Astrocyte of the hippocampus (primary cell): ENCODE results near the gene RNF225.
"Not testable (repeated sequence)": the region's sequence is repeated elsewhere in the genome, so short reads cannot be mapped to it uniquely, and the experiment has no call there.

Experiments used
- DNase-seq: peaks from one replicate; pipeline ENCODE4 v3.0.0; 2011; ENCODE audit warnings: low read depth, low spot score

The RNF225 gene

DNA sequence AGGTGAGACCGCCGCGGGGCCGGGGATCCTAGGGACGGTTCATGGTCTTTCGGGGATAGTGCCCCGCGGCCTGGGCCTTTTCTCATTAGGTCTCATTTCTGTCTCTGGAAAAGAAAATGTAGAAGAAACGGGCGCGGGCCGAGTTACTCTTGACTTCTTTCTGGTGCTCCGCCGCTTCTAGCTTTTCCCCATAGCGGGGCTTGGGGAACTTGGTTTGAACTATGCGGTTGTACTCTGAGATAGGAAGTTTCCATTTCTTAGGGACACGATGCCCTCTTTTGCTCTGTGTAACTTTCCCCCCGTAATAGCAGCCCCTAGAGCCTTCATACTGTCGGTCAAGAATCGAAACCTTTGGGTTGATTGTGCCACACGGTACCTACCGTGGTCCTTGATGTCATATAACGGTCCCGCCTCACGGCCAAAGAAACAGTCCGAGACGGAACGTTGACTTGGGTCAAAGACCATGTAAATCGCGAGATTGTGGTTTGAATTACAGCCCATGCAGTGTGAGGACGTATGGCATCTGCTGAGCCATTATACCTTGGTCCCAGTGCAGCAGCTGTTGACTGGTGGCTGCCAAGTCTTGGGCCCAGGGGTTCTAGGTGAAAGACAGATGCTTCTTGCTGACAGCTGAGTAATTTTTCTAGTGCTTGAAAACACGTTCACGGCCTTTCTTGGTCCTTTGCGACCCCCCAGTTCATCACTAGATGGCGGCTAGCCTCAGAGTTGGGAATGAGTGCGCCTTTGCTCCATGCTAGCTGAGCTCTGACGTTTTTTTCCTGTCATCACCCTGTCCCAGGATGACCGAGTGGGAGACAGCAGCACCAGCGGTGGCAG is 7.9 kb upstream of the RNF225 start:
- no peak for DNase-seq

DNA sequence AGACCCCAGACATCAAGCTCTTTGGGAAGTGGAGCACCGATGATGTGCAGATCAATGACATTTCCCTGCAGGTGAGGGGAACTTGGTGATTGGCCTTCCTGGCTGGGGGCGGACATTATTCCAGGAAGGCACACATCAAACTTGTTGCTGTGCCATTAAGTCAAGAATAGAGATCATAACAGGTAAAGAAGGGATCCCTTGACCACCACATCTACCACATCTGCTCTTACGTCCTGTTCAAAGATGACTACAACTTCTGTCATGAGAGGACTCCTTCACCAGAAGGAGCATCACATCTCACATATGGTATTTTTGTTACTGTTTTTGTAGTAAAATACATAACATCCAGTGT is 7.3 kb upstream of the RNF225 start:
- DNase-seq: no peak

DNA sequence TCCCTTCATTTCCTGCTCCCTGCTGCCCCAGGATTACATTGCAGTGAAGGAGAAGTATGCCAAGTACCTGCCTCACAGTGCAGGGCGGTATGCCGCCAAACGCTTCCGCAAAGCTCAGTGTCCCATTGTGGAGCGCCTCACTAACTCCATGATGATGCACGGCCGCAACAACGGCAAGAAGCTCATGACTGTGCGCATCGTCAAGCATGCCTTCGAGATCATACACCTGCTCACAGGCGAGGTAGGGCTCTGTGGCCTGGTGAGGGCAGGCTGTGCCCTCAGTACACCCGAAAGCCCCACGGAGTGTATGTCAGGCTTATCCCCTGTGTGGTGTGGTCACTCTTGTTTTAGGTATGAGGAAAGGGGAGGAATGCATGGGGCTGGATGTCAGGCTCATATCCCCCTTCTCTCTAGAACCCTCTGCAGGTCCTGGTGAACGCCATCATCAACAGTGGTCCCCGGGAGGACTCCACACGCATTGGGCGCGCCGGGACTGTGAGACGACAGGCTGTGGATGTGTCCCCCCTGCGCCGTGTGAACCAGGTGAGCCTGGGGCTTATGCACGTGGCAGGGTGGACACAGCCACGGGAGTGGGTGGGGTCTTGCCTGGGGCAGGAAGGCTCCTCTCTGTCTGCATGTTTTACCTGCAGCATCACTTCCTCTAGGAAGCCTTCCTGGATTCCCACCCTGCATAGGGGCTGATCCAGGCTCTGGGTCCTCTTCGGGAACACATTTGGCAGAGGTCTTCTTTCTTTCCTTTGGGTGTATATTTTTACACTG is 2.3 kb upstream of the RNF225 start:
- no peak for DNase-seq

DNA sequence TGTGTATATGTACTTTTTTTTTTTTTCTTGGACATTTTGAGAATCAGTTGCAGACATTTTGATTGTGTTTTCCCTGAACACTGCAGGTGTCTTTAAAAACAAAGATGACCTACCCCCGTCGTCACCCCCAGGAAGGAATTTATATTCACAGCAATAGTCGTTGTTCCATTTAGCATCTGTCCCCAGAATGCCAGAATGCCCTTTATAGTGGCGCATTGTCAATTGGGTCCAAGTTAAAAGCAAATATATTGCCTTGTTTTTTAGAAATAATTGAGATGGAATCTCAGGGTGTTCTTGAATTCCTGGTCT is 1.8 kb upstream of the RNF225 start:
- no peak for DNase-seq

DNA sequence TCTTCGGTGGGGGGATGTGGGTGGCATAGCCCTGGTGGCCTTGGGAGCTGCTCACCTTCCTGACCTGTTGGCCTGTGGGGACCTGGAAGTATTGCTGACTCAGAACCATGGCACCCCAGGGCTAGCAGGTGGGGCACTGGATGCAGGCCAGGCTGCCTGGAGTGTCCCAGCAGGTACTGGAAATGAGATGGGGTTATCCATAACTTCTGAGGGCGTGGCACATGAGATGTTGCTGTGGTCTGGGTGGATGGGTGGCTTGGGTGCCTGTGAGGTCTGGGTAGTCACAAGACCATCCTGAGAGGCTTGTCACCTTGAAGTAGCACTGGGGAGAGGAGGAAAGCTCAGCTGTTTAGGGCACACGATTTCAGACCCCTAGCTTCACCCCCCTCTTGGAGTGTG is 636 bp upstream of the RNF225 start:
- no peak for DNase-seq

DNA sequence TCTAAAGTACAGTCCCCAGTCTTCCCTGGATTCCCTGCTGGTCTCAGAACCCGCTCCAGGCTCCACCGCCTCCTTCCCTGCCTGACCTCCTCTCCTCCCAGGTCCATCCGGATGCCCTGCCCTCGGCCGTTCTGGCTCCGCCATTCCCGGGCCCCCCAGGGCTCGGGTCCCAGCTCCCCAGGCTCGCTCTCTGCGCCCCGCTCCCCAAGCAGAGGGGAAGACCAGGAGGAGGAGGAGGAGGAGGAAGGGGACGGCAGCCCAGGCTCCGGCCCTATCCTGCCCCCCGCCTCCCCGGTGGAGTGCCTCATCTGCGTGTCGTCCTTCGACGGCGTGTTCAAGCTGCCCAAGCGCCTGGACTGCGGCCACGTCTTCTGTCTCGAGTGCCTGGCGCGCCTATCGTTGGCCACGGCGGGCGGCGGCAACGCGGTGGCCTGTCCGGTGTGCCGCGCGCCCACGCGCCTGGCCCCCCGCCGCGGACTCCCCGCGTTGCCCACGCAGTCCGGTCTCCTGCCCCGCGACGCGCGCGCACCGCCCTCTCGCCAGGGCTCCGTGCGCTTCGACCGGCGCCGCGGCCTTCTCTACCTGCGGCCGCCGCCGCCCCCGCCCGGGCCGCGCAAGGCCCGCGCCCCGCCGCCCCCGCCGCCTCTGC is 647 bp downstream of the RNF225 start:
- peak; percentile 41 for DNase-seq

DNA sequence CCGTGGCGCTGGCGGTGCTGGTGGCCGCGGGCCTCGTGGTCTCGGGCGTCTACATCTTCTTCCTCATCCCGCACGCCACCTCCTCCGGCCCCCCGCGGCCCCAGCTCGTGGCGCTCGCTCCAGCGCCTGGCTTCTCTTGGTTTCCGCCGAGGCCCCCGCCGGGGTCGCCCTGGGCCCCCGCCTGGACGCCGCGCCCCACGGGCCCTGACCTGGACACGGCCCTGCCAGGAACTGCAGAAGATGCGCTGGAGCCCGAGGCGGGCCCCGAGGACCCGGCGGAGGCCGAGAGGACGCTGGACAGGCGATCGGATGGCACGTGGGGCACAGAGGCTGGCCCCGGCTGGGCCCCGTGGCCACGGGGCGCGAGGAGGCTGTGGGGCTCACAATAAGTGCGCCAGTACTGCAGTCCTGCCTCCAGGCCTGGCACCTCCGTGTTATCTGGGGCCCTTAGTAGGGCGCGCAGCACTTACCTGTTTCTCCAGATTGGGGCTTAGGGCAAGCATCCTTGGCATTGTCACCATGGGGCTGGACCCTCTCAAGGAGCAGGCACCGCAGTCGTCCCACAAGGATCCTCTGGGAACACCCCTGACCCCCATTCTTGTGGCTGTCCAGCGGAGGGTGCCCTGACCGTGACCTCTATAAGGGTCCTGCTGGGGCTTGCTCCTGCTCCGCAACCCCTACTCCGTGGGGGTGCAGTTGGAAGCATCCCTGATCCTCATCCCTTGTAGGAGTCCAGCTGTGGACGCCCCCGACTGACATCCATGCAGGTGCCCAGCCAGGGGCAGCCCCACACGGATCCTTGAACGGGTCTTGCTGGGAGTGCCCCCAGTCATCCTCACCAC is 1.5 kb downstream of the RNF225 start:
- no peak for DNase-seq

DNA sequence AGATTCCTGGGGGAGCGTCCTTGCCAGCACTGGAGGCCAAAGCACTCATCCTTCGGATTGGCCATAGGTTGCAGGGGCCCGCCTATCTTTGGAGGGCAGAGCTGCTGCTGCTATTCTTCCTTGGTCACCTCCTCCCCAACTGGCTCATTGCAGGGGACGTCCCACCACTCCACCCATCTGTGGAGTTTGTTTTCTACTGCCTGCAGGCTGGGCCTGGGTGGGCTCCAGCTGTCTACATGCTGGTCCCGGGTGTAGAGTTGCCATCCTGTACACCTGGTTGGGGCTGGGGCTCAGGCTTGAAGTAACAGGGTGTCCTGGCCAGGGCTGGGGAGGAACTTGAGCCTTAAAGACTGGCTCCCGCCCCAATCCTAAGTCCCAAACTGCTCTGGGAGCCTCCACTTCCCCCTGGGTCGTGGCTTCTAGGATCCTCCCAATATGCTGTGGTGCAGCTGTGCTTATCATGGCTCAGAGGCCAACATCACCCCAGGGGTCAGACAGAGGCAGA is 2.1 kb downstream of the RNF225 start:
- no peak for DNase-seq

DNA sequence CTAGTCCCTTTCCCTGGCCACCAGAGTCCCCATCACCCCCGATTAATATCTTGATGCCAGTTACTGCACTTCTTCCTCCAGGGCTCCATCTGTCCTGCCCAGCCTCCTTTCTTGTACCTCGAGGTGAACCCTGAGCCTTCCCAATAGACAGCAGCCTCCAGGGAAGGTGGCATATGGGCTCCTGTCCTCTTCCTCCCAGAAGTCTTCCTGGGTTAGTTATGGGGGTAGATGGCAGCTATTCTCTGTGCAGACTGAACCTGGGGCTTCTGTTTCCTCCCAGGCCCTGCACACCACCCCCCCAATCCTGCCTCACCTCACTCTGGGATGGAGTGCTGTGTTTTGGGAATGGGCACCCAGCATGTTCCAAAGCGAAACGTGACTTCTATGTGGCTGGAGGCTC is 2.6 kb downstream of the RNF225 start:
- DNase-seq: no peak

DNA sequence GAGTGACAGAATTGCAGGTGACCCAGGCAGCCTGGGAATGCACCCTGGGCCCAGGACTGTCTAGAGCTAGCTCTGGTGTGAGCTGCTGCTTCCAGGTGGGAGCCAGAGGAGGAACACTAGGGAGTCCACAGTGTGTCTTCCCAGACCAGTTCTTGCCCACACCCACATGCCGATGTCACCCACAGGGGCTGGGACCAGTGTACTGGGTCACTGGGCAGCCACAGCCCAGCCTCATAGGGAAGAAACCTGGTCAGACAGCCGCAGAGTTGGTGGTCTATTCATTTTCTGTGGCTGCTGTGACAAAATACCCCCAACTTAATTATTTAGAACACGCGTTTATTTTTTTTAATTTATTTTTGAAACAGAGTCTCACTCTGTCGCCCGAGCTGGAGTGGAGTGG is 3.1 kb downstream of the RNF225 start:
- DNase-seq: no peak

DNA sequence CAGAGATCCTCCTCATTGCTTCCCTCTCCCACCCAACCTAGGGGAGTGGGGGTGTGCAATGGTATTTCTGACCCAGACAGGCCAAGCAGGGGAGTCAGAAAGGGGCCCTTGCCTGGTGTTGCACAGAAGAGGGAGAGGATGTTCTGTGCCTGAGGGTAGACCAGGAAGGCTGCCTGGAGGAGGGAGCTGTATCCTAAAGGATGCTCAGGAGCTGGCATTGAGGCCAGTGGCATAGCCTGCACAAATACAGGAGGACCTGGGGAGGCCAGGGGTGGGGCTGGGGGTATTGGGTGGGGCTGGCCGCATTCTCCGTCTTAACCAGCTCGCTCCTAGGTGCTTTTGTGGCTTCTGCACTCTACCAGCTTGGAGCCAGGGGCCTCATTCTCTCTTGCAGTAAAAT is 4.4 kb downstream of the RNF225 start:
- no peak for DNase-seq

DNA sequence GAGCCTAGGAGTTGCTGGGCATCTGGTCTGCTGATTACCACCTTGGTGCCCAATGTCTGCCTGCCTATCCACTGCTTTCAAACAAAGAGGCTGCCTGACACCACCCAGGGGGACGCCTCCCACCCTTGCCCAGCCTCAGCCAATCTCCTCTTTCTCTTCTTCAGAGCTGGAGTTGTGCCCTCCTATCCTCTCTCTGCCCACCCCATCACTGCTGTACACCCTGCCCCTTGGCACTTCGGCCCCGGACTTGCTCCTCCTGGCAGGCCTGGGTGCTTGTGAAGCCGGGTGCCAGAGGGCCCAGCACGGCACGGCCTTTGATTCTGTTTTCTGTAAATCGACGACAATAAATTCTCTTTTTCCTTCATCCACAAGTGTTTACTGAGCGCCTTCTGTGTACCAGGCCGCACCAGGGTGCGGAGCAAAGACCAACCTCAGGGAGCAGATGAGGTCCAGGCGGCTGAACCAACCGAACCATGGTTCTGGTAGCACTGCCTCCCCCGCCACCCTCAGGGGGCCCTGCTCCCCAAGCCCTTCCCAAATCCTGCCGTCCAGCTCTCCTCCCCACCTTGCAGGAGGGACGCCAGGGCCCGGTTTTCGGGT is 5.0 kb downstream of the RNF225 start:
- peak; percentile 43 for DNase-seq

DNA sequence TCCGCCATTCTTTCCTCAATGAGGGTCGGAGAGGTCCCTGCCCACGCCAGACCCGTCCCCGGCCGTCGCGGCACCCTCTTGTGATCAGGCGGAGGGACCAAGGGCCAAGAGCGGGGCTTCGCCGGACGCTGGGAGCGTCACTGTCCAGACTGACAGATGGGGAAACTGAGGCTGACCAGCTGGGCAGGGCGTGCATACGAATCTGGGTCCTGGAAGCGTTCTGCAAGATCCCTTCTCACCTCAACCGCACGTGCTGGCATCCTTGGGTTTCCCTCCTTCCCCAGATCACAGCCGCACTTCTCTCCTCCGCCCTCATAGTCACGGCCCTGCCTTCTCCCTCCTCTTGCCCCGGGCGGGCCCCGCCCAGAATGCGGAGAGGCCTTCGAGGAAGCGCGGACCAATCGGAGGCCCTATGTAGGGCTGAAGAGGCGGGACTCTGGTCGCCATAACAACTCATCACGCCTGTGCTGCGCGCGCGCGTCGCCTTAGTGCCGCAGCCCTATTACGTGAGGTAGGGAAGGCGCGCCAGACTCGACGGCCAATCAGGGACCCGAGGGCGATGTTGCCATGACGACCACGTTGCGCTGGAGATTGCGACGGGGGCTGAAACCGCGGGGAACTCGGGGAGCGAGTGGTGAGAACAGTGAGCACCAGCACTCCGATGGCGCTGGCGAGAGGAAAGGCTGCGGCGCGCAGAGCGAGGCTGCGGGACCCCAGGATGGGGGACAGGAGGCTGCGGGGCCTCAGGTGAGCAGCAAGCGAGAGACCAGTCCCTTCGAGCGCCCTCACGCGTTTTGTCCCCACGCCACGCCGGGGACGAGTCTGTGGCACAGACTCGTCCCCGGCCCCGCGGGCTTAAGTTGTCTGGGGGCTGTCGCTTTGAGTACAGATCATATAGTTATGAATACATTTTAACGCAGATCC is 5.7 kb downstream of the RNF225 start:
- peak; percentile 100 for DNase-seq

DNA sequence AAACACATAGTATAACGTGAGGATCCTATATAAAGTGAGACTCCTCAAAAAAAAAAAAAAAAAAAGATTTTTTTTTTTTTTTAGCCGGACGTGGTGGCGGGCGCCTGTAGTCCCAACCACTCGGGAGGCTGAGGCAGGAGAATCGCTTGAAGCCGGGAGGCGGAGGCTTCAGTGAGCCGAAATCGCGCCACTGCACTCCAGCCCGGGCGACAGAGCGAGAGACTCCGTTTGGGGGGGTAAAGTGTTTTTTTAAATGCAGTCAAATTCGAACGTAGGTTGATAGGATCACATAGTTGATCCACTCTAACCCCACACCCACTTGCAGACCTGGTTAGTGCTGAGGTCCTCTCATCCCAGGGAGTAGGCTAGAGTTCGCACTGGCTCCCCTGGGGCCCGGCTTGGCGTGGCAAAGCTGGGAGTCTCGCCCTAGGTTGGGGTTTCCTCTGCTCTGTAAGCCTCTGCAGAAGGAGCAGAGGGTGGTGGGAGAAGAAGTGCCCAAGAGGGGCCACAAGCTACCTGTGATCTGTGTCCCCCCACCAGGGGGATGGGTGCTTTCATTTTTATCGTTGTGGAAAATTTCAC is 6.5 kb downstream of the RNF225 start:
- no peak for DNase-seq

DNA sequence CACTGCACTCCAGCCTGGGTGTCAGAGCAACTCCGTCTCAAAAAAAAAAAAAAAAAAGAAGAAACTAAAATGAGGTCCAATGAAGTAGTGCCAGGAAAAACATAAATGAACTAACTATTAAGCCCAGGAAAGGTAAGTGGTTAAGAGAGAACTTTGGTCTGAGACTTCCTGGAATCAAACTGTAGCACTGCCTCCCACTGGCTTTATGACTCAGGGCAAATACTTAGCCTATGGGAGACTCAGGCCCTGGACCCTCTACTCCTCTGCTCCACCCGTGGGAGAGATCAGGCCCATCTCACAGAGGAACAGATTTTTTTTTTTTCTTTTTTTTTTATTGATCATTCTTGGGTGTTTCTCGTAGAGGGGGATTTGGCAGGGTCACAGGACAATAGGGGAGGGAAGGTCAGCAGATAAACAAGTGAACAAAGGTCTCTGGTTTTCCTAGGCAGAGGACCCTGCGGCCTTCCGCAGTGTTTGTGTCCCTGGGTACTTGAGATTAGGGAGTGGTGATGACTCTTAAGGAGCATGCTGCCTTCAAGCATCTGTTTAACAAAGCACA is 8.5 kb downstream of the RNF225 start:
- DNase-seq: not testable (repeated sequence)

DNA sequence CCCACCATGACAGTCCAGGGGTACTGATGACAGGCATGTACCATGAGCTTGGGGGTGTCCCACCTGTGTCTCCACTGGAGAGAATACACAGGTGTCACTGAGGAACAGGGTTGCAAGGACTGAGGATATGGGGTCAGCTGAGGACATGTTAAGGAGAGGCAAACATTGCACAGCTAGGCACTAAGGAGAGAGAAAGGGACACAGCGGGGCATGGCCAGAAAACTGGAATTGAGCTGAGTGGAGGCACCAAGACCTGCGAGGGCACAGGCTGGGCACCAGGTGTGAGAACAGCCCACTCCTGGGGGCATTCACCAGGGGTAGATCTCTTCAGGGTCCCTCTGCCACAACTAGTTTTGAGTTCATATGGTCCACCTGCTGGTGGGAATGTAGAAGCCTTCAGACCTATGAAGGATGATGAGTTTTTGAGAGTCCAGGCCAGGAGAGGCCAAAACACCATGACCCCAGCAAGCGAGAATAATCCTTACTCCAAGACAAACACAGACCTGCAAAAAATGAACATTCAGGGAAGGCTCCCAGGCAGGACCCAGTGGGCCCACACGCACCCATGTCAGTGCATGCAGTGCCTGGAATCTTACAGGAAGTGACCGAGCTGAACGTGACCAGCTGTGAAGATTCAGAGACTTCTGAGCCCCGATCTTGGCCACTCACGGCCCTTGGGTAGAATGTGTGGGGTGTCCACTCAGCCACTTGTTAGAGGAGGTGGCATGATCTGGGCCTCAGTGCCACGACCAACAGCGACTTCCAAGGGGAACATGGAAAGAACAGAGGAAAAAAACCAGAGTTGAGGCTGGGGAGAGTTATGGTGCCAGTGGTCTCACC is 11.6 kb downstream of the RNF225 start:
- no peak for DNase-seq

DNA sequence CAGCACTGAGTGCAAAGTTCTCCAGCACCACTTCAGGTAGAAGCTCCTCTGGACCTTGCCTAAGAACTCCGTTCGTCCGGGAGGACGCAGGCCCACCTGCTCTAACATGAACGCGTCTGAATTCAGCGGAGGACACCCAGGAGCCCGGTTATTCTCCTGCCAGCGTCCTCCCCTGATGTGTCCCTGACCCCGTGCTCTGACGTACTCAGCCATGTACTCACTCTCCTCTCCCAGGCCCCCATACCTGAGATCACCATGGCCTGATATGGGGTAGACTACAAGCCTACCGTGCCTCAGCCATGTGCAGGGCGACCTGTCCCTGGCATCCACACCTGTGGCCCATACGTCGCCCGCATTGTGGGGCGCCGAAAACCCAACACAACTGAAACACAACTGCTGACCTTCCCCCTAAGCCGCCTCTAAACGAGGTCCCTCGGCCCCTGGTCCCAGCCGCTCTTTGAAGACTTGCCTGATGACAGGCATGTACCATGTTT is 12.2 kb downstream of the RNF225 start:
- DNase-seq: no peak
